Measurements from ENCODE around the gene CACNA1H.

- TF ChIP-seq POLR2AphosphoS5 (IDR thresholded peaks at IDR 0.05; ENCODE audit: insufficient read depth, low read depth, low read length) (no peak), CTCF (IDR thresholded peaks at IDR 0.05; ENCODE audit: extremely low read depth in 1 of 2, insufficient read depth in 1 of 2, low read depth in 1 of 2, low read length in 2 of 2) (no peak), POLR2A (IDR thresholded peaks at IDR 0.05; ENCODE audit: low read depth, low read length) (no peak), EZH2 (IDR thresholded peaks at IDR 0.05; ENCODE audit: borderline replicate concordance, low read depth, low read length, severe bottlenecking) (no peak), FOS (IDR thresholded peaks at IDR 0.05; ENCODE audit: borderline replicate concordance, insufficient read depth, low read length) (no peak), MAX (IDR thresholded peaks at IDR 0.05; ENCODE audit: insufficient read depth, insufficient read length) (no peak)
Observed at GRCh38 chr16:1125471-1125870, 27.4 kb upstream of the CACNA1H start.

All from endothelial cell of umbilical vein (primary cell).